Measurements from ENCODE around the gene CRYAB.

Gene CRYAB

DNA sequence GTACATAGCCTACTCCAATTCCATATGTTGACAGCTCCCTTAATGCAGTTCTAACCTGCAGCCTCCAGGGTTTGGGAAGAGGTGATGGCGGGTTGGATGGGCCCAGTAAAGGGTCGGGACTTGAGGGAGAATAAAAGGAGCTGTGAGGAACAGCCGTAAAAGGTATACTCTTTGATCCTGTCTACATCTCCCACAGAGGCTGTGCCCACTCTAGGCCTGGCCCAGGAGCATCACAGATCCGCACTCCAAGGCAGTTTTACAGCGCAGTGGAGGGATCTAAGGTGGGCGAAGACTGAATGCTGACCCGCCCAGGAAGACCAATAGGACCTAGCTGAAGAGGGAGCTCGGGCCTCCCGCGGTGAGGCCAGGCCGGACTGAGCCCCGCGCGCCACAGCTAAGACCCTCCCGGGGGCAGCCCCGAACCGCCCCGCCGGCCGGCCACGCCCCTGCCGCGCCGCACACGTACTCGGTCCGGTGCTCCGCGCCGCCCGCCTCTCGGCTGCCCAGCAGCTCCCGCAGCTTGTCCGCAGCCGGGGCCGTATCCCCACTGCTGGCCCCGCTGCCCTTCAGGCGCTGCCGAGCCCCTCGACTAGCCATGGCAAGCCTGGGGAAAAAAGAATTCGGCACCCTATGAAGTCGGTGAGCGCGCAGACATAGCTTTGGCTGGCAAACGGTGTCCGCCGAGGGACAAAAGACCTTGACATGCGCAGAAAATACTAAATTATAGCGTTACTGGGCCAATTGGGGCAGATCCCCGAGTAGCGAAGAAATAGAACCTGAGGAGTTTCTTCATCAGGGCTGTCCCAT, 40.5 kb downstream of the CRYAB start, which contains the start of gene ALG9:
ALG9 (minus strand) TSS at position 696 of the 807 bp plus-strand sequence; CDS start at position 597, 99 bp downstream.
- peak; percentile 88 to 89 for DNase-seq (ENCODE audit: low read depth in 2 of 2)
- TF ChIP-seq CTCF (IDR thresholded peaks at IDR 0.05; ENCODE audit: low read depth, low read length): peak; percentile 49
- peak within 1 kb of the TSS; percentile 73 to 89 for H3K4me3 ChIP-seq (replicated peaks in 1 of 2; ENCODE audit: low read depth in 2 of 2, low read length in 2 of 2)

DNA sequence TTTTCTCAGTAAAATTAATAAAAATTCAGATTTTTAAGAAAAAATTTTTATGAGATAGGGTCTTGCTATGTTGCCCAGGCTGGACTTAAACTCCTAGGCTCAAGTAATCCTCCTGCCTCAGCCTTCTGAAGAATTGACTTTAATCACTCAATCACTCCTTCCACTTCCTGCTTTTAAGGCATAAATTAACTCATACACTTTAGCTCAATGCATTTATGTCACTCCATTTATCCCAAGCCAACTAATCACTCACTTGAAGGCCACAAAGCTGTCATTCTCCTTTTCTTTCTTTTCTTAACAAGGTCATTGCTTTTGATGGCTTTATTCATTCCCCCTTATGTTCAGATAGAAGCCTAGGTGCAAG, 41.1 kb downstream of the CRYAB start:
- DNase-seq (ENCODE audit: low read depth in 2 of 2): no peak
- H3K4me3 ChIP-seq (replicated peaks in 1 of 2; ENCODE audit: low read depth in 2 of 2, low read length in 2 of 2): peak overlapping the region; percentile 73 to 89
- TF ChIP-seq CTCF (IDR thresholded peaks at IDR 0.05; ENCODE audit: low read depth, low read length): no peak

DNA sequence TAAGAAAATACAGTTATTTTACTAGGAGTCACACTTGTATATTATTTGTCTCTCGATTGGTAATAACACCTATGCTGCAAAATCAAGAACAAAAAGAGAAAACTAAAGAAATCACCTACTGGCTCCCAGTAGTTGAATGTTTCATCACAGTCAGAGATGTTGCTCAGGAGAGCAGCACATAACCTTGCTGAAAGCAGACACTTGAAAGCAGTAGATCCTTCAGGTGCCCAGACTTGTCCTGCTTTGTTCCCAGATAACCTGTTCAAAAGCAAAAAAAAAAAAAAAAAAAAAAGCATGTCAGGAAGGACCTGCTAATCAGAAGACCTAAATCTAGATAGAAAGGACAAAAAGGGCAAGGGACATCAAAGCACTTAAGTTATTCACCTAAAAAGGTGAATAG, 41.5 kb downstream of the CRYAB start:
- no peak for TF ChIP-seq CTCF (IDR thresholded peaks at IDR 0.05; ENCODE audit: low read depth, low read length)
- no peak overlapping the region for H3K4me3 ChIP-seq (replicated peaks in 1 of 2; ENCODE audit: low read depth in 2 of 2, low read length in 2 of 2)
- DNase-seq (ENCODE audit: low read depth in 2 of 2): no peak

GRCh38 chr11:111860257-111860656, 51.3 kb downstream of the CRYAB start:
- no peak for TF ChIP-seq CTCF (IDR thresholded peaks at IDR 0.05; ENCODE audit: low read depth, low read length)
- no peak overlapping the region for H3K4me3 ChIP-seq (replicated peaks in 1 of 2; ENCODE audit: low read depth in 2 of 2, low read length in 2 of 2)
- no peak for DNase-seq (ENCODE audit: low read depth in 2 of 2)

Measured in cardiac fibroblast (primary cell).